Calu3 (cell line): Measurements from ENCODE around the gene TOGARAM2. TPM values are rescaled to one million over a fixed set of nuclear protein-coding genes. Genes with fewer than 3 reads are reported as not detected.

ENCODE experiments used
- BruUV-seq: library from RNA; stranded (reverse); fragments of 400-500 nt; replicated peaks from 2 replicates; lab custom pipeline; 2021; lab: Mats Ljungman, UMichigan
- CTCF ChIA-PET: fragments of 300-600 bp; sonication (Branson Sonifier 250); formaldehyde crosslinking; loops from one replicate; lab custom pipeline; 2022; ENCODE audit warnings: antibody characterized with exemption; lab: Charles Lee
- DNase-seq: peaks from one replicate; pipeline ENCODE4 v3.0.0; 2022
- H3K27ac Mint-ChIP-seq: one replicate; pipeline ENCODE4 v1.8.0; 2022; ENCODE audit warnings: mixed read lengths; ENCODE audit not compliant: unreplicated experiment
- H3K27me3 Mint-ChIP-seq: one replicate; pipeline ENCODE4 v1.8.0; 2022; ENCODE audit warnings: mixed read lengths; ENCODE audit not compliant: unreplicated experiment
- H3K36me3 Mint-ChIP-seq: one replicate; pipeline ENCODE4 v1.8.0; 2022; ENCODE audit warnings: mild to moderate bottlenecking, moderate library complexity, mixed read lengths; ENCODE audit not compliant: insufficient read depth, unreplicated experiment
- H3K4me1 Mint-ChIP-seq: one replicate; pipeline ENCODE4 v1.8.0; 2022; ENCODE audit warnings: mild to moderate bottlenecking, low read depth, mixed read lengths; ENCODE audit not compliant: unreplicated experiment
- H3K4me3 Mint-ChIP-seq: one replicate; pipeline ENCODE4 v1.8.0; 2022; ENCODE audit warnings: mild to moderate bottlenecking, low read depth, moderate library complexity, mixed read lengths; ENCODE audit not compliant: unreplicated experiment
- H3K9me3 Mint-ChIP-seq: one replicate; pipeline ENCODE4 v1.8.0; 2022; ENCODE audit warnings: low read depth, mixed read lengths; ENCODE audit not compliant: unreplicated experiment
- CTCF ChIP-seq: fragments of 200-600 bp; IDR thresholded peaks from one replicate; pipeline ENCODE4 v1.8.0; 2022; ENCODE audit warnings: antibody characterized with exemption; ENCODE audit not compliant: unreplicated experiment
- intact Hi-C: fragments of 100-400 bp; cut with micrococcal nuclease; formaldehyde crosslinking; loops from one replicate; pipeline ENCODE4 v1.10.0; 2022; ENCODE audit not compliant: unreplicated experiment
- total RNA-seq: library from RNA; stranded (reverse); gene quantifications from 2 replicates; pipeline ENCODE4 v1.2.3, GENCODE V29; 2022

TOGARAM2 gene
- total RNA-seq, 1 experiment from 2014 or later = 0.85 TPM

- no peak overlapping the region for H3K27ac Mint-ChIP-seq
- H3K4me3 Mint-ChIP-seq = no peak overlapping the region
- no peaks in the 10 kb centered on the region for H3K27me3 Mint-ChIP-seq
- TF ChIP-seq CTCF = no peak
- DNase-seq = no peak
- peaks cover 6% of the 10 kb centered on the region for H3K9me3 Mint-ChIP-seq
- H3K36me3 Mint-ChIP-seq = peaks cover 55% of the 10 kb centered on the region
- intact Hi-C loops = no loop called here
- BruUV-seq = no TSS peak
- H3K4me1 Mint-ChIP-seq = peaks cover 38% of the 10 kb centered on the region
- CTCF ChIA-PET = interaction anchor here (0.7 kb wide), 1 partner anchor 52 kb away, joined by 3 read pairs; no protein-coding TSS in a partner anchor
Observed at GRCh38 chr2:28948160-28948559, 32.9 kb upstream of the TOGARAM2 start.

DNA sequence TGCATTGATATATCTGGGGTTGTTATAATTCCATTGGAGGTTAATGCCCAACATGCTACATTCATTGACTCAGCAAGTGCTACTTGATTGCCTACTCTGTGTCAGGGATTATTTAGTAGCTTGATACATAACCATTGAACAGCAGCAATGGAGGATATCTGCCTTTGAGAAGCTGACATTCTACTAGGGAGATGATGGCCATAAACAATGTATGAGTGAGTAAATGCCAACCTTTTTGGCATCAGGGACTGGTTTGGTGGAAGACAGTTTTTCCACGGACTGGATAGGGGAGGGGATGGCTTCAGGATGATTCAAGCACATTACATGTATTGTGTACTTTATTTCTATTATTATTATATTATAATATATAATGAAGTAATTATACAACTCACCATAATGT is 31.9 kb upstream of the TOGARAM2 start:
- Mint-ChIP-seq H3K36me3 (peaks cover 44% of the 10 kb centered on the region), H3K4me1 (peaks cover 39% of the 10 kb centered on the region)

GRCh38 chr2:28949617-28950305 is 31.3 kb upstream of the TOGARAM2 start:
- H3K27ac Mint-ChIP-seq = peak overlapping the region; percentile 46
- no TSS peak for BruUV-seq
- no peak for DNase-seq
- H3K27me3 Mint-ChIP-seq = no peaks in the 10 kb centered on the region
- no peak for TF ChIP-seq CTCF
- peak overlapping the region; percentile 9 for H3K4me3 Mint-ChIP-seq
- CTCF ChIA-PET = no interaction called here
- intact Hi-C loops = loop anchor here (10.0 kb wide), 1 partner anchor 165 kb away; the partner anchor contains the start of gene CLIP4
- peaks cover 6% of the 10 kb centered on the region for H3K9me3 Mint-ChIP-seq
- peaks cover 44% of the 10 kb centered on the region for H3K36me3 Mint-ChIP-seq
- H3K4me1 Mint-ChIP-seq = peaks cover 39% of the 10 kb centered on the region

More for the DNA sequence above, 31.9 kb upstream of the TOGARAM2 start:
- Mint-ChIP-seq H3K4me3 (no peak overlapping the region), H3K27ac (no peak overlapping the region), H3K9me3 (peaks cover 6% of the 10 kb centered on the region), H3K27me3 (no peaks in the 10 kb centered on the region)
- DNase-seq = no peak
- intact Hi-C loops = no loop called here
- no TSS peak for BruUV-seq
- no peak for TF ChIP-seq CTCF
- CTCF ChIA-PET = no interaction called here

DNA sequence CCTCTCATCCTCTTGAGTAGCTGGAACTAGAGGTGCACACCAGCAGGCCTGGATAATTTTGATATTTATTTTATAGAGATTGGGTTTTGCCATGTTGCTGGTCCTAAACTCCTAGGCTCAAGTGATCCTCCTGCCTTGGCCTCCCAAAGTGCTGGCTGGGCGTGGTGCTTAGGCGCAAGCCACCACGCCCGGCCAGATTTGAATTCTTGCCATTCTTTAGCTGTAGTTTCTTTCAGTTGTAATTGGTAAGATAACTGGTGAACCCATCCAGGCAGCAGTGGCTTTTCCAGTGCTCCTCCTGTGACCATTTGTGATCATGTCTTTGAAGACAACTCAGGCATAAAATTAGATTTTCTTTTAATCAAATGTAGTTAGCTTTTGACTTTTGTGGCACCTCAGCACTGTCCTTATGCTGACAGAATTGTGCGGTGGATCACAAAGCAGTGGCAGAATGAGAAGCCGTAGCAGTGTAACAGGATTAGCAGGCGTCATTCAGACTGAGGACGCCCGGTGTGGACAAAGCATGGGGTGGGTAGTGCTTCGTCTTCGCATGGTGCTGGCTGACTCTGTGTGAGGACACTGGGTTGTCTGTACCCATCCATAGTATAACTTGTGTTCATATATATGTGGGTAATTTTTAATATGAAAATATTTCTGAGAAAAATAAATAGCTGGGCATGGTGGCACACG is 30.0 kb upstream of the TOGARAM2 start:
- DNase-seq = peak; percentile 8
- TF ChIP-seq CTCF = no peak
- H3K4me3 Mint-ChIP-seq = no peak overlapping the region
- H3K27me3 Mint-ChIP-seq = no peaks in the 10 kb centered on the region
- CTCF ChIA-PET = no interaction called here
- H3K36me3 Mint-ChIP-seq = peaks cover 48% of the 10 kb centered on the region
- peaks cover 39% of the 10 kb centered on the region for H3K4me1 Mint-ChIP-seq
- H3K27ac Mint-ChIP-seq = peak overlapping the region; percentile 45
- H3K9me3 Mint-ChIP-seq = peaks cover 6% of the 10 kb centered on the region
- intact Hi-C loops = loop anchor here (10.0 kb wide), 1 partner anchor 164 kb away; the partner anchor contains the start of gene CLIP4
- no TSS peak for BruUV-seq
